GM21529 (cell line): ENCODE measurements around the gene SNAPC1.
"Not testable (repeated sequence)": the region's sequence is repeated elsewhere in the genome, so short reads cannot be mapped to it uniquely, and the experiment has no call there.

Experiments
- ATAC-seq: cut with Tn5 transposase; IDR thresholded peaks from one replicate; pipeline ENCODE4 v1.9.1; 2021; ENCODE audit not compliant: unreplicated experiment

SNAPC1 gene

DNA sequence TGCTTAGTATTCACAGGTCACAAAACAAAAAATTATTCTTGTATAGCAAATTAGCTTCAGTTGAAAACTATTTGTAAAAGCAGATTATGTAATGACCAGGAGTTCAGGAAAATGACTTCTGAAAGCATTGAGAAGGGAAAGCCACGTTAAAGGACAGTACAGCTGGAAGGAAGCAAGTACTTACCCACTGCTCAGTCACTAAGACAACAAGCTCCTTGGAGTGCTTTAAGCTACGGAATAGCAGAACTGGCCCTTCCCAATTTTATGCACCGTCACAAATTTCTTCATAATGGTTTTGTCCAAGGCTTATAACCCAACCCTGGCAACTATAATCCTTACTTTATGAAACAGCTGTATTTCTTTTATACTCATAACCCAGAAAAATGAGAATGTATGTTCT, 13.0 kb upstream of the SNAPC1 start:
- no peak for ATAC-seq

DNA sequence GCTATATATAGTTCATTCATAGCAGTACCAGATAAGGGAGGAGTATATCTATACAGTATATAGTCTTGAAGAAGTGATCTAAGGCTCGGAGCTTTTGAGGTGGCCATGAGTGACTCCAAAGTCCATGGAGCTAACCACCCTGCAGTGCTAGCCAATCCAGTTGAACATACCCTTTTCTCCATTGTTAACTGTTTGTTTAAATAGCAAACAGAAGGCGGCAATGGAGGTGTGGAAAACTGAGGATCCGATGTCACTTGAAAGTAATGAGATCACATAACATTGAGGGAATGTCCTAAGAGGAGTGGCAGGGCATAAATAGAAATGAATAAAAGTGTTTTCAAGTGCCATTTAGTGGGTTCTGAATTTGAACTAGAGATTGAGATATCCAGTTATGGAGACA, 12.4 kb upstream of the SNAPC1 start:
- ATAC-seq = no peak

- ATAC-seq = peak; percentile 88
These were observed 11.3 kb upstream of the SNAPC1 start for GRCh38 chr14:61750708-61751474.

GRCh38 chr14:61751475-61751989, 10.7 kb upstream of the SNAPC1 start:
- ATAC-seq = no peak

- peak; percentile 51 for ATAC-seq
These were observed 9.6 kb upstream of the SNAPC1 start for GRCh38 chr14:61752626-61753025.

DNA sequence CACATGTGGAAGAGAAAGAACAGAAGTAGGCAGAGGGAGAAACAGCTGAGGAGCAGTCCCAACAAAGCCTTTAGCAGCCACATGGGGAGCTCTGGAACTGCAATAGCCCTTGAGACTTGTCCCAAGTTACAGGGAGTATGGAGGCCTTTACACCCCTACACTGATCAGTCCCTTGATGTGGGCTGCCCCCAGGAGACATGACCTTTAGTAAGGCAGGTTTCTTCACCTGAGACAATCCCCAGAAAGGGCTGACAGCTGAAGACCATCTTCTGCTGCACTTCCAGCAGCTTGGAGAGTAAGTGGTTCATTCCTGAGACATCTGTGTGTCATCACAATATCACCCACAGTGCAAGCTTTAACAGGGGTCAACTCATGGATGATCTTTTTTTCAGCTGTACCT, 8.6 kb upstream of the SNAPC1 start:
- no peak for ATAC-seq

DNA sequence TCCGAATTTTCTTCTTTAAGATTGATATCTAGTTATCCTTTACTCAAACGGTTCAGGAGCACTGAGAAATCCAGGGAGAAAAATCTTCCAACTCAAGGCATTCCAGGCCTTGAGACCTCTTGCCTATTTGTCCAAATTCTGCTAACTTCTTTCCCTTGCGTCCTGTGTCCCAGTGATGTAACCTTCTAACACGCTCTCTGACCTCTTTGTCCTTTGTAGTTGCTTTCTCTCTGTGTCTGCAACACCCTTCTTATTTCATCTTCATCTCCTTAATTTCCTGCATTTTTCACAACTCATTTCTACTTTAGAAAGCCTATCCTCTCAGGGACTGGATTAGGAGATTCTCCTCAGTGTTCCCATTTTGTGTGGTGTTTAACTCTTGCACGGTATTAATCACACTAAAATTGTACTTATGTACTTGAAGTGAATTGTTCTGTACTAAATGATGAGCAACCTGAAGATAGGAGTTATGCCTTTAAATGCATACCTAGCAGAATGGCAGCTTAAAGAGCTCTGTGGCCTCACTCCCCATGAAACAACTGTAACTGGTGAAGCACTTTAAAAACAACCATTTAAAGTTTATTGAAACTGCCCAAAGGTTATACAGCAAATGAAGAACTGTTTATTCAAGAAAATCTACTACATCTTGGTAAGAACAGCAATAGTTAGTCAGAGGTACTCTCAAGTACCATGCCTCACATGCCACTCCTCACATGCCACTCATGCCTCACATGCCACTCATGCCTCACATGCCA, 7.4 kb upstream of the SNAPC1 start:
- no peak for ATAC-seq

DNA sequence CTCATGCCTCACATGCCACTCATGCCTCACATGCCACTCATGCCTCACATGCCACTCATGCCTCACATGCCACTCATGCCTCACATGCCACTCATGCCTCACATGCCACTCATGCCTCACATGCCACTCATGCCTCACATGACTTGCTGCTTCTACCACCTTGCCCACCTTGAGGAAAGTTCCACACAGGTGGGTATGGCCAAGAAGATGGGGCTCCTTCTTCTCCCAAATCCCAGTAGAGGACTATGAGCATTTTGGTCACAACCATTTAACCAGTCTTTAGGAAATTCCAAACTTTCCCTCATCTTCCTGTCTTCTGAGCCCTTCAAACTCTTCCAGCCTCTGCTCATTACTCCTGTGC, 6.9 kb upstream of the SNAPC1 start:
- ATAC-seq = not testable (repeated sequence)

- no peak for ATAC-seq
These were observed 6.1 kb upstream of the SNAPC1 start for GRCh38 chr14:61756135-61756534.

- ATAC-seq = no peak
These were observed 2.3 kb upstream of the SNAPC1 start for GRCh38 chr14:61759878-61760277.

DNA sequence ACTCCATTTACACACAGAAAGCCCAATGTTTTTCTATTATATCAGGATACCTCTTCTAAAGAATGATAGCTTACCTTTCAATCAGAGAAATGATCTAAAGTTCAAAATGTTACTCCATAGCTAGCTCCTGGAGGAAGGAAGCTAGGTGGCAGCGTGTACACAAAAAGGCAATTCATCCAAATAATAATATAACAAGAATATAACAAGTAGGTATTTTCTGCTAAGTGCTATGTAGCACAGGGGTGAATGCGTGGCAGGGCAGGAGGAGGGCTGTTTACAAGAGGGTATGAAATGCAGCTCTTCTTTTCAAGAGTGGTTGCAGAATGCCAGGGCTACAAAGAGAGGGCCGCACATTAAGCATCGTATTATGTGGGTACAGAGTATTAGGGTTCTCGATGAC, 663 bp upstream of the SNAPC1 start:
- no peak for ATAC-seq

DNA sequence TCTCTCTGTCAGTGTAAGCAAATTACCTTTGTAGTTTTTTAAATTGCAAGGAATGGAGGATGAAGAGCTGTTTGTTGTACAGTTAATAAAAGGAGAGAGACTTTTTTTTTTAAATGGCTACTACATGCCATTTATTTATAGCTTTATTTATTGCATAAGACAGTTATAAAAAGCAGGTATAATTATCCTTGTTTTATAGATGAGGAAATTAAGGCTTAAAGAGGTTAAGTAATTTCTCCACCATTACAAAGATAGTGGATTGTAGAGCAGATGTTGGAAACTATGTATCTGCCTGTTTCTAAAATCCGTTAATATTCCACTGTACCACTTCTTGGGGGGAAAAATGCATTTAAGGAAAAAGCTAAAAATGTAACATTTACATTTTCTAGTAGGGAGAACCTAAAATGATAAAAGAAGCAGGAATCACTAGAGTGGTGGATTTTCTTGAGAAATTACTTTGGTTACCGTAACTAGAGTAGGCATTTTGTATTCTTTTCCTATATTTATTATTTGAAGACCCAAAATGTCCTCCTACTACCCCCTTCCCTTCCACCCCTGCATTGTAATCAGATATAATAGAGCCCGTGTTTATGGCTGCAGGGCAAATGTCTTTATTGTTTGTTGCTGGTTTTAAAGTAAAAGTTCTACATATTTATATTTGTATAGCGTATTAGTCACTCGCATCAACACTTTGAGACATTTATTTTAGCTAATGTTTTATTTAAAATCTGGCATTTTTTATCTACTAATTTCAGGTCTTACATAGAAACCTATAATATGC, 2.3 kb downstream of the SNAPC1 start:
- no peak for ATAC-seq

DNA sequence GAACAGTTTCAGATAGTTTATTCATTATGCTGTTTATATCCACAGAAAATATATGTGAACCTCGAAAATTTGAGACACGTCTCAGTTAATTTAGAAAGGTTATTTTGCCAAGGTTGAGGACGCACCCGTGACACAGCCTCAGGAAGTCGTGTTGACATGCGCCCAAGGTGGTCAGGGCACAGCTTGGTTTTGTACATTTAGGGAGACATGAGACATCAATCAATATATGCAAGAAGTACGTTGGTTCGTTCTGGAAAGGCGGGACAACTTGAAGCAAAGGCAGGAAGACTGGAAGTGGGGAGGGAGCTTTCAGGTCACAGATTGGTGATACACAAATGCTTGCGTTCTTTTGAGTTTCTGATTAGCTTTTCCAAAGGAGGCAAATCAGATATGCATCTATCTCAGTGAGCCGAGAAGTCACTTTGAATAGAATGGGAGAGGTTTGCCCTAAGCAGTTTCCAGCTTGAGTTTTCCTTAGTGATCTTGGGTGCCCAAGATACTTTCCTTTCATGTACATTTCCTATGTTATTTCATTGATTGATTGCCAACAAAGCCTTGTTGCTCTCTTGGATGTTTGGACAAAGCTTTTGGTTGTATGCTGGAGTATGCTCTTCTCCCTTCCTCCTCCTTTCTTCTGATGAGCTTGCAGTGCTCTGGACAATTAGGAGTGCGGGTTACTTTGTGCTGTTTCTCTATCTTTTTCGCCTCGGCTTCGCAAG, 3.2 kb downstream of the SNAPC1 start:
- ATAC-seq = no peak

DNA sequence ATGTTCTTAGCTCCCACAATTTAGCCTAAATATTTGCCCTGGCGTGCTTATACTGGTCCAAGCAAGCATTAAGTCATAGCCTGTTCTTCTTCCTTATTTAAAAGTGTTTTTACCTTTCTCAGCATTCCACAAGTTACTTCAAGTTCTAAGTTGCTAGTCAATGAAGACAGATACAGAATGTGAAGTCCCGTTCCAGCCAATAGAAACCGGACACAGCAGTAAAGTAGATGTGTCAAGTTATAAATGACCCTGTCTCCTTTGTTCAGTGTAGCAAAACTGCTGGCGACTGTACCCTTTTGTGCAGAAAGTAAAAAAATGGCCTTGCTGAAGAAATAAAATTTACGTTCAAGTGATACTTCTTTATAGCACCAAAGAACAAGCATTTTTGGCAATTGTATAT, 3.9 kb downstream of the SNAPC1 start:
- no peak for ATAC-seq

GRCh38 chr14:61768240-61768639, 6.0 kb downstream of the SNAPC1 start:
- ATAC-seq = no peak

- no peak for ATAC-seq
These were observed 7.7 kb downstream of the SNAPC1 start for GRCh38 chr14:61769893-61770292.

- no peak for ATAC-seq
These were observed 12.6 kb downstream of the SNAPC1 start for GRCh38 chr14:61774861-61775260.

DNA sequence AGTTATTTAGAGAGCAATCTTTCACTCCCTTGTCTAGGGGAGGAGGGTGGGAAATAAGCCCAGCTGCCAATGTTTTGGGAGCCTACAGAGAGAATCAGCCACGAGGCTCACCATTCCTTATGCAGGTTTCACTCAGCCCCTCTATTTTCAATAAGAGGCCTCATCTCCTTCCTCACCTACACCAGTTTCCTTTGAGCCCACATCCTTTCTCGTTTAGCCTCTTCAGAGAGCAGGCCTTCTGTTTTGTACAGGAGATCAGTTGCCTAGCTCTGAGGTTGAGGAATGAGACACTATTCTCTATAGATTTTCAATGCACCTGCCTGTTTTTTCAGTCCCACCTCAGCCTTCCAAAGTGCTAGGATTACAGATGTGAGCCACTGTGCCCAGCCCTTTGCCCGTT, 17.9 kb downstream of the SNAPC1 start:
- ATAC-seq = peak; percentile 92

GRCh38 chr14:61797309-61797708, 35.1 kb downstream of the SNAPC1 start:
- ATAC-seq = no peak

- no peak for ATAC-seq
These were observed 39.9 kb downstream of the SNAPC1 start for GRCh38 chr14:61802010-61802568.

GRCh38 chr14:61803755-61804154, 41.5 kb downstream of the SNAPC1 start:
- no peak for ATAC-seq
